K562 (cell line): ENCODE data around the gene NOL8. TPM values are rescaled to one million over a fixed set of nuclear protein-coding genes. Genes with fewer than 3 reads are reported as not detected.

Experiments
- ATAC-seq: fragments of 200-7000 bp; cut with Tn5 transposase; 3 replicates; pipeline ENCODE4 v1.9.1; 2020; ENCODE audit warnings: moderate library complexity
- BruUV-seq: library from RNA; stranded (reverse); fragments of 400-500 nt; replicated peaks from 2 replicates; lab custom pipeline; 2021; lab: Mats Ljungman, UMichigan
- CTCF ChIA-PET: fragments of 300-600 bp; formaldehyde crosslinking; extraction: SDS; loops from one replicate; lab custom pipeline; 2021; ENCODE audit warnings: low intra/inter-chr PET ratio; lab: Yijun Ruan, JAX
- POLR2A ChIA-PET: fragments of 300-600, 350-650 bp; sonication (Branson Sonifier 250); formaldehyde crosslinking; extraction: SDS; loops from one replicate; lab custom pipeline; 2021; ENCODE audit warnings: antibody characterized with exemption, inconsistent platforms; lab: Yijun Ruan, JAX
- DNase-seq, 4 experiments: peaks; one replicate each; pipeline versions ENCODE4 v3.0.0 to v3.0.0-alpha.2; 2011 to 2018; ENCODE audit warnings: low spot score in 3 of 4, mixed read lengths in 3 of 4; ENCODE audit errors: extremely low read depth in 1 of 4
- FAIRE-seq: peaks from 2 replicates; lab custom pipeline; 2011; peaks lifted over from hg19 to GRCh38; lab: Jason Lieb, UNC
- H2AFZ ChIP-seq: 2 replicates; pipeline ENCODE4 v1.6.0; 2011; ENCODE audit warnings: low read depth, low read length, control low read depth, inconsistent platforms
- H3K27ac ChIP-seq: fragments of 200-600 bp; 3 replicates; pipeline ENCODE4 v1.8.0; 2011; ENCODE audit warnings: low read depth, mild to moderate bottlenecking, control low read depth, inconsistent platforms, low read length, moderate library complexity, mixed read lengths; ENCODE audit errors: extremely low read depth
- H3K27me3 ChIP-seq, 2 experiments: fragments of 300-600 bp in 1 of 2; 2 replicates in 1 of 2; 3 replicates in 1 of 2; pipeline versions ENCODE4 v1.6.0 to v1.8.0; 2011; ENCODE audit warnings: inconsistent platforms in 2 of 2, low read length in 2 of 2, mild to moderate bottlenecking in 1 of 2, mixed read lengths in 1 of 2, moderate library complexity in 1 of 2; ENCODE audit not compliant: control insufficient read depth in 2 of 2, insufficient read depth in 2 of 2
- H3K36me3 ChIP-seq: fragments of 300-600 bp; 3 replicates; pipeline ENCODE4 v1.8.0; 2011; ENCODE audit warnings: mild to moderate bottlenecking, low read length, inconsistent platforms; ENCODE audit not compliant: control insufficient read depth, insufficient read depth
- H3K4me1 ChIP-seq, 2 experiments: fragments of 200-600 bp in 1 of 2; replicated peaks in 1 of 2; 2 replicates in 1 of 2; 3 replicates in 1 of 2; pipeline versions ENCODE4 v1.5.1 to v1.8.0; 2011; ENCODE audit warnings: inconsistent platforms in 2 of 2, low read length in 2 of 2, mild to moderate bottlenecking in 1 of 2, mixed read lengths in 1 of 2, moderate library complexity in 1 of 2; ENCODE audit not compliant: control insufficient read depth in 2 of 2, insufficient read depth in 2 of 2
- H3K4me2 ChIP-seq: 2 replicates; pipeline ENCODE4 v1.6.1; 2011; ENCODE audit warnings: low read length, control low read depth, inconsistent platforms, mixed read lengths; ENCODE audit not compliant: insufficient read depth
- H3K4me3 ChIP-seq: fragments of 200-600 bp; sonication (generic), shearing (Covaris generic); 2 replicates; pipeline ENCODE4 v1.5.1; 2016; ENCODE audit warnings: control low read depth, inconsistent platforms
- H3K79me2 ChIP-seq: fragments of 200-600 bp; 3 replicates; pipeline ENCODE4 v1.8.0; 2011; ENCODE audit warnings: low read length, inconsistent platforms; ENCODE audit not compliant: control insufficient read depth, insufficient read depth
- H3K9ac ChIP-seq, 2 experiments: 2 replicates each; pipeline versions ENCODE4 v1.6.0 to v1.6.1; 2011; ENCODE audit warnings: low read depth in 2 of 2, low read length in 2 of 2, control low read depth in 1 of 2, inconsistent platforms in 1 of 2, mild to moderate bottlenecking in 1 of 2, mixed read lengths in 1 of 2; ENCODE audit not compliant: insufficient read depth in 1 of 2
- H3K9me1 ChIP-seq: one replicate; pipeline ENCODE4 v1.6.0; 2011; ENCODE audit warnings: inconsistent platforms, mild to moderate bottlenecking, low read length, moderate library complexity; ENCODE audit not compliant: control insufficient read depth, insufficient read depth
- H3K9me3 ChIP-seq: replicated peaks from 2 replicates; pipeline ENCODE4 v1.5.1; 2011; ENCODE audit warnings: low read depth, low read length, inconsistent platforms; ENCODE audit not compliant: control insufficient read depth, insufficient read depth
- H4K20me1 ChIP-seq: replicated peaks from 2 replicates; pipeline ENCODE4 v1.6.1; 2011; ENCODE audit warnings: low read length, inconsistent platforms, mixed read lengths; ENCODE audit not compliant: control insufficient read depth, insufficient read depth
- BCL6 ChIP-seq: fragments of 250-450 bp; sonication (Bioruptor Pico); IDR thresholded peaks from 2 replicates; pipeline ENCODE4 v1.4.0; 2020
- GATAD2A ChIP-seq: fragments of 450-650 bp; IDR thresholded peaks from 2 replicates; pipeline ENCODE4 v1.6.1; 2017
- HLTF ChIP-seq: fragments of 450-650 bp; IDR thresholded peaks from 2 replicates; pipeline ENCODE4 v1.6.1; 2016
- PRPF4 ChIP-seq: fragments of 200-400 bp; formaldehyde crosslinking; IDR thresholded peaks from one replicate; pipeline ENCODE4 v1.6.1; 2017; ENCODE audit warnings: low read length, low read depth, mild to moderate bottlenecking; ENCODE audit not compliant: insufficient read depth, poor library complexity, severe bottlenecking
- SAFB2 ChIP-seq: fragments of 200-400 bp; formaldehyde crosslinking; IDR thresholded peaks from 2 replicates; pipeline ENCODE4 v1.6.1; 2018; ENCODE audit warnings: borderline replicate concordance, low read length, low read depth, moderate library complexity; ENCODE audit not compliant: severe bottlenecking
- SMARCA5 ChIP-seq: fragments of 450-650 bp; IDR thresholded peaks from 2 replicates; pipeline ENCODE4 v1.6.1; 2016
- TRIM28 ChIP-seq: fragments of 450-650 bp; IDR thresholded peaks from 2 replicates; pipeline ENCODE4 v1.6.1; 2017
- ZZZ3 ChIP-seq: fragments of 450-650 bp; IDR thresholded peaks from 2 replicates; pipeline ENCODE4 v1.6.1; 2016; ENCODE audit warnings: antibody characterized with exemption, mild to moderate bottlenecking, moderate library complexity
- in situ Hi-C: fragments of 300-500 bp; cut with MboI; formaldehyde crosslinking; loops from 4 replicates; pipeline ENCODE4 v1.15.0; 2018; ENCODE audit warnings: inconsistent platforms, mixed read lengths
- intact Hi-C: fragments of 100-400 bp; cut with micrococcal nuclease; formaldehyde crosslinking; loops from 2 replicates; pipeline ENCODE4 v1.14.2; 2022
- polyA plus RNA-seq, 8 experiments: library from polyadenylated mRNA; depleted of rRNA in 4 of 8; stranded (reverse) in 5 of 8; unstranded in 3 of 8; fragments of >200 nt; fragmentation: Nextera tagmentation in 2 of 8; fragmentation: Illumina TruSeq in 1 of 8; extraction: Ambion mirVana in 2 of 8; extraction: Trizol in 1 of 8; gene quantifications; 2 replicates each; pipeline versions ENCODE4 v1.2.1 to v1.2.3, GENCODE V29; 2011 to 2014; ENCODE audit warnings: inconsistent platforms in 1 of 8, missing spikeins in 1 of 8
- total RNA-seq, 7 experiments: library from RNA; depleted of rRNA in 6 of 7; stranded (reverse); fragments of >200 nt in 6 of 7; fragmentation: Illumina TruSeq in 2 of 7; extraction: Trizol in 2 of 7; gene quantifications; 2 replicates each; pipeline versions ENCODE4 v1.2.1 to v1.2.3, GENCODE V29; 2011 to 2021; ENCODE audit warnings: low replicate concordance in 1 of 7
- TF ChIP-seq, protein P1 (sequence below): fragments of 450-650 bp; IDR thresholded peaks from 2 replicates; pipeline ENCODE4 v1.6.1; 2016; ENCODE audit warnings: low read depth, mild to moderate bottlenecking, moderate library complexity
- TF ChIP-seq, protein P2 (sequence below): sonication (generic); formaldehyde crosslinking; IDR thresholded peaks from 2 replicates; pipeline ENCODE4 v1.8.0; 2022; ENCODE audit warnings: mild to moderate bottlenecking, missing genetic modification reagents
- TF ChIP-seq, protein P3 (sequence below): sonication (generic); formaldehyde crosslinking; IDR thresholded peaks from 2 replicates; pipeline ENCODE4 v1.8.0; 2022; ENCODE audit warnings: mild to moderate bottlenecking, missing genetic modification reagents
- TF ChIP-seq, protein P4 (sequence below): sonication (generic); formaldehyde crosslinking; IDR thresholded peaks from 2 replicates; pipeline ENCODE4 v1.8.0; 2023; ENCODE audit warnings: mild to moderate bottlenecking, missing genetic modification reagents
- TF ChIP-seq, protein P5 (sequence below): sonication (generic); formaldehyde crosslinking; IDR thresholded peaks from 2 replicates; pipeline ENCODE4 v1.8.1; 2022; ENCODE audit warnings: missing genetic modification reagents

Gene NOL8
- total and polyA plus RNA-seq, 9 of the 15 experiments (the other 6 are each of a cell fraction or from before 2014, with no cell fraction given), result 51.3 to 91.5 (median 58.7) TPM

DNA sequence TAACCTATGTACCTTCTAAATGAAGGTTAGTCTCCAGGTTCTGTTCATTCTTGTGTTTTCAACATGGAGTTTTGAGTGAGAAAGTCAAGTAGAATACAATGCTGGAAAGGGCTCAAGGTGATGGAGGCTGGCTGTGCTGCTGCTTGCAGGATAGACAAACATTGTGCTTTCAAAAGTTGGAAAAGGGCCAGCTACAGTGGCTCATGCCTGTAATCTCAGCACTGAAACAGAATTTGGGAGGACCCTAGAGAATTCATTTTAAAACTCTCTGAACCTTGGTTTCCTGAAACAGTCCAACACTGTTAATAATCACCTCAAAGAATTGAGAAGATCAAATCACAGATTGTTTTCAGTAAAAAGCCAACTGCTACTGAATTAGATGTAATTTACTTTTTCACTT is 16.3 kb downstream of the NOL8 start:
- DNase-seq (no peak), FAIRE-seq (no peak), ATAC-seq (no peak)
- intact Hi-C loops, result no loop called here
- Histone ChIP-seq H3K9me1 (no peaks in the 10 kb centered on the region), H3K27me3 (no peaks in the 10 kb centered on the region), H3K36me3 (peaks cover 95% of the 10 kb centered on the region), H4K20me1 (no peaks in the 10 kb centered on the region; the same call in 1 of the 2 replicates), H3K9ac (no peak overlapping the region), H3K27ac (no peak overlapping the region), H3K79me2 (peaks cover 32% of the 10 kb centered on the region), H3K4me2 (no peak overlapping the region), H3K4me1 (peaks cover 0 to 10% of the 10 kb centered on the region in 2 experiments; a peak in 3 of 5 replicates), H3K4me3 (no peak overlapping the region)
- CTCF ChIA-PET, result no interaction called here
- in situ Hi-C loops, result no loop called here
- BruUV-seq, result no TSS peak
- TF ChIP-seq, protein P1, sequence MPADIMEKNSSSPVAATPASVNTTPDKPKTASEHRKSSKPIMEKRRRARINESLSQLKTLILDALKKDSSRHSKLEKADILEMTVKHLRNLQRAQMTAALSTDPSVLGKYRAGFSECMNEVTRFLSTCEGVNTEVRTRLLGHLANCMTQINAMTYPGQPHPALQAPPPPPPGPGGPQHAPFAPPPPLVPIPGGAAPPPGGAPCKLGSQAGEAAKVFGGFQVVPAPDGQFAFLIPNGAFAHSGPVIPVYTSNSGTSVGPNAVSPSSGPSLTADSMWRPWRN, result no peak
- TF ChIP-seq BCL6 (CRISPR knock-in tag) (no peak), SAFB2 (no peak), PRPF4 (no peak), ZZZ3 (no peak), TRIM28 (no peak), SMARCA5 (no peak), HLTF (no peak), GATAD2A (no peak)
- TF ChIP-seq, protein P2, sequence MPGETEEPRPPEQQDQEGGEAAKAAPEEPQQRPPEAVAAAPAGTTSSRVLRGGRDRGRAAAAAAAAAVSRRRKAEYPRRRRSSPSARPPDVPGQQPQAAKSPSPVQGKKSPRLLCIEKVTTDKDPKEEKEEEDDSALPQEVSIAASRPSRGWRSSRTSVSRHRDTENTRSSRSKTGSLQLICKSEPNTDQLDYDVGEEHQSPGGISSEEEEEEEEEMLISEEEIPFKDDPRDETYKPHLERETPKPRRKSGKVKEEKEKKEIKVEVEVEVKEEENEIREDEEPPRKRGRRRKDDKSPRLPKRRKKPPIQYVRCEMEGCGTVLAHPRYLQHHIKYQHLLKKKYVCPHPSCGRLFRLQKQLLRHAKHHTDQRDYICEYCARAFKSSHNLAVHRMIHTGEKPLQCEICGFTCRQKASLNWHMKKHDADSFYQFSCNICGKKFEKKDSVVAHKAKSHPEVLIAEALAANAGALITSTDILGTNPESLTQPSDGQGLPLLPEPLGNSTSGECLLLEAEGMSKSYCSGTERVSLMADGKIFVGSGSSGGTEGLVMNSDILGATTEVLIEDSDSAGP (CRISPR knock-in tag), result no peak
- TF ChIP-seq, protein P3, sequence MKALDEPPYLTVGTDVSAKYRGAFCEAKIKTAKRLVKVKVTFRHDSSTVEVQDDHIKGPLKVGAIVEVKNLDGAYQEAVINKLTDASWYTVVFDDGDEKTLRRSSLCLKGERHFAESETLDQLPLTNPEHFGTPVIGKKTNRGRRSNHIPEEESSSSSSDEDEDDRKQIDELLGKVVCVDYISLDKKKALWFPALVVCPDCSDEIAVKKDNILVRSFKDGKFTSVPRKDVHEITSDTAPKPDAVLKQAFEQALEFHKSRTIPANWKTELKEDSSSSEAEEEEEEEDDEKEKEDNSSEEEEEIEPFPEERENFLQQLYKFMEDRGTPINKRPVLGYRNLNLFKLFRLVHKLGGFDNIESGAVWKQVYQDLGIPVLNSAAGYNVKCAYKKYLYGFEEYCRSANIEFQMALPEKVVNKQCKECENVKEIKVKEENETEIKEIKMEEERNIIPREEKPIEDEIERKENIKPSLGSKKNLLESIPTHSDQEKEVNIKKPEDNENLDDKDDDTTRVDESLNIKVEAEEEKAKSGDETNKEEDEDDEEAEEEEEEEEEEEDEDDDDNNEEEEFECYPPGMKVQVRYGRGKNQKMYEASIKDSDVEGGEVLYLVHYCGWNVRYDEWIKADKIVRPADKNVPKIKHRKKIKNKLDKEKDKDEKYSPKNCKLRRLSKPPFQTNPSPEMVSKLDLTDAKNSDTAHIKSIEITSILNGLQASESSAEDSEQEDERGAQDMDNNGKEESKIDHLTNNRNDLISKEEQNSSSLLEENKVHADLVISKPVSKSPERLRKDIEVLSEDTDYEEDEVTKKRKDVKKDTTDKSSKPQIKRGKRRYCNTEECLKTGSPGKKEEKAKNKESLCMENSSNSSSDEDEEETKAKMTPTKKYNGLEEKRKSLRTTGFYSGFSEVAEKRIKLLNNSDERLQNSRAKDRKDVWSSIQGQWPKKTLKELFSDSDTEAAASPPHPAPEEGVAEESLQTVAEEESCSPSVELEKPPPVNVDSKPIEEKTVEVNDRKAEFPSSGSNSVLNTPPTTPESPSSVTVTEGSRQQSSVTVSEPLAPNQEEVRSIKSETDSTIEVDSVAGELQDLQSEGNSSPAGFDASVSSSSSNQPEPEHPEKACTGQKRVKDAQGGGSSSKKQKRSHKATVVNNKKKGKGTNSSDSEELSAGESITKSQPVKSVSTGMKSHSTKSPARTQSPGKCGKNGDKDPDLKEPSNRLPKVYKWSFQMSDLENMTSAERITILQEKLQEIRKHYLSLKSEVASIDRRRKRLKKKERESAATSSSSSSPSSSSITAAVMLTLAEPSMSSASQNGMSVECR (CRISPR knock-in tag), result no peak
- TF ChIP-seq, protein P4, sequence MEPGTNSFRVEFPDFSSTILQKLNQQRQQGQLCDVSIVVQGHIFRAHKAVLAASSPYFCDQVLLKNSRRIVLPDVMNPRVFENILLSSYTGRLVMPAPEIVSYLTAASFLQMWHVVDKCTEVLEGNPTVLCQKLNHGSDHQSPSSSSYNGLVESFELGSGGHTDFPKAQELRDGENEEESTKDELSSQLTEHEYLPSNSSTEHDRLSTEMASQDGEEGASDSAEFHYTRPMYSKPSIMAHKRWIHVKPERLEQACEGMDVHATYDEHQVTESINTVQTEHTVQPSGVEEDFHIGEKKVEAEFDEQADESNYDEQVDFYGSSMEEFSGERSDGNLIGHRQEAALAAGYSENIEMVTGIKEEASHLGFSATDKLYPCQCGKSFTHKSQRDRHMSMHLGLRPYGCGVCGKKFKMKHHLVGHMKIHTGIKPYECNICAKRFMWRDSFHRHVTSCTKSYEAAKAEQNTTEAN (CRISPR knock-in tag), result no peak
- TF ChIP-seq, protein P5, sequence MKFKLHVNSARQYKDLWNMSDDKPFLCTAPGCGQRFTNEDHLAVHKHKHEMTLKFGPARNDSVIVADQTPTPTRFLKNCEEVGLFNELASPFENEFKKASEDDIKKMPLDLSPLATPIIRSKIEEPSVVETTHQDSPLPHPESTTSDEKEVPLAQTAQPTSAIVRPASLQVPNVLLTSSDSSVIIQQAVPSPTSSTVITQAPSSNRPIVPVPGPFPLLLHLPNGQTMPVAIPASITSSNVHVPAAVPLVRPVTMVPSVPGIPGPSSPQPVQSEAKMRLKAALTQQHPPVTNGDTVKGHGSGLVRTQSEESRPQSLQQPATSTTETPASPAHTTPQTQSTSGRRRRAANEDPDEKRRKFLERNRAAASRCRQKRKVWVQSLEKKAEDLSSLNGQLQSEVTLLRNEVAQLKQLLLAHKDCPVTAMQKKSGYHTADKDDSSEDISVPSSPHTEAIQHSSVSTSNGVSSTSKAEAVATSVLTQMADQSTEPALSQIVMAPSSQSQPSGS (CRISPR knock-in tag), result no peak
- TF ChIP-seq, all 486 proteins: peak for 0
- POLR2A ChIA-PET, result interaction anchor here (0.5 to 5.8 kb wide), 4 partner anchors 13 to 506 kb away, joined by 3 to 38 read pairs (median 4); partner anchors contain the start of gene NOL8
- Histone ChIP-seq H2AFZ (no peak overlapping the region), H3K9me3 (no peaks in the 10 kb centered on the region)
